Cerebellar cortex (tissue), 1 donor: Measurements from ENCODE around the gene DDA1.
A peak's percentile ranks its signal among the peaks of the same experiment; 100 is the strongest.

Experiments
- DNase-seq: peaks from one replicate; pipeline ENCODE4 v3.0.0-alpha.2; 2015; ENCODE audit warnings: low spot score

Gene DDA1

DNA sequence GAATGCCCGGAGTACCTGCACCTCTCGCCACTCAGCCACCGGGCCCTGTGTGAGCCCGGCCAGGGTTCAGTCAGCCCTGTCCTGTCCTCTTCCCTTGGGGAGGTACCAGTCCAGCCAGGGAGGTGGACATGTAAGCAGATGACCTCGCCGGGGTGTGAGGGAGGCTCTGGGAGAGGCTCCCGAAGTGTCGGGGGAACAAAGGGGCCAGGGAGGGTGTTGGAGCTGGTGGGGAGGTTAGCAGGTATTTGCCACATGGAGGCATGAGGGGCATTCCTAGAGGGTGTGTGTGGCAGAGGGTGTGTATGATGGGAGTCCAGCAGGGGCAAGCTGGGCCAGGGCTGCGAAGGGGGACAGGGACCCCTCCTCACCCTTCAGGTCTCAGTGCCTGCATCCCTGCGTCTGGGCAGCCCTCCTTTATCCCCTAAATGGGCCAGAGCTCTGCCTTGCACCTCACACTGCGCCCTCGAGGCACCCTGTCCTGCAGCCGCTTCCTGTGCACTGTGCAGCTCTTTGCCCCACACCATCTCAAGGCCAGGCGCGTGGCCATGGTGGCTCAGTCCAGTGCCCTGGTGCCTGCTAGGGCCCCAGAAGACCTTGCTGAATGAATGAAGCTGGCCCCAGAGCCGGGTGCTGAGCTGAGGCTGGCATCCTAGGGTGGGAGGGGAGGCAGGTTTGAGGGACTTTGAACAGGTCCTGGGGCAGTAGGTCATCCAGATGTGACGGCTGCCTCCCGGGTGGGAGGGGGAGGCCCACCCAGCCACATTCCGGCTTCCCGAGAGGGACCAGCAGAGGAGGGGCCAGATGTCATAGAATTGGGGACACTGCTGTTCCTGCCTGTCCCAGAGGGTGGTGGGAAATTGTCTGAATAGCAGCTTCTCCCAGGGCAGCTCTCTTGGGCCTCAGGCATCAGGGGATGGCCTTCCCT is 3.1 kb downstream of the DDA1 start:
- no peak for DNase-seq

DNA sequence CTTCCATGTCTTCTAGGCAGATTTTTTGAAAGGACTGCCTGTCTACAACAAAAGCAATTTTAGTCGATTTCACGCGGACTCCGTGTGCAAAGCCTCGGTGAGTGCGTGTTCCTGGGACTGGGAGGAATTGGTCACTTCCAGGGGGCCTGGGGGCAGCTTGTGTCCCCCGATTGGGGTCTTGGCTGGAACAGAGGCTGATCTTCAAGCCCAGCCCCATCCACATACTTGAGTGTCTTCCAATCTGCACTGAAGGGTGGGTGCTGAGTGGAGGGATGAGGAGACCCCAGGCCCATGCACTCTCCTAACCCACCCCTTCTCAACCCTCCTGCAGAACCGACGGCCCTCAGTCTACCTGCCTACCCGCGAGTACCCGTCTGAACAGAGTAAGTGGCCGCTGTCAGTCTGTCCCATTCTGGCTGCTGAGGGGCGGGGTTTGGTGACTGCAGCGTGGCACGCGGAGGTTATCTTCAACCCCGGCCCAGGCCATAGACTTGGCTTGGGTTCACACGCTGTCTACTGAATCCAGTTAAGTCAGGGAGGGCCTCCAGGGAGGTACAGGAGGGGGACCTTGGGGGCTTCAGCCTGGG is 4.7 kb downstream of the DDA1 start:
- DNase-seq: no peak

DNA sequence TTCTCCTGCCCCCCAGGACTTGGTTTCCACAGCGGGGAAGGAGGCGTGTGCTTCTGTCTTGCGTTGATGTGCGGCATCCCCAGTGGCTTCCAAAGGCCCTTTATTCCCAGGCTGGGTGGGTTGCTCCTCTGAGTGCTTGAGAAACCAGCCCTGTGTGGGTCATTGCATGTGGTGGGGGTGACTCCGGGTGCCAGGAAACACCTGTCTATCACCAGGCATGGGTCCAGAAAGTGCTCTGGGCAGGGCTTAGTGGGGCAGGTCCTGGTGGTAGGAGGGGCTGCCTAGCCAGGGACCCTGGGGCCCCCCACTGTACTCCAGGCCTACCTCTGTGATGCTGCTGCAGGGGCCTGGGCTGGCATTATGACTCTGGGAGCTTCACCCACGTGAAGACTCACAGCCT is 9.6 kb downstream of the DDA1 start:
- DNase-seq: no peak

DNA sequence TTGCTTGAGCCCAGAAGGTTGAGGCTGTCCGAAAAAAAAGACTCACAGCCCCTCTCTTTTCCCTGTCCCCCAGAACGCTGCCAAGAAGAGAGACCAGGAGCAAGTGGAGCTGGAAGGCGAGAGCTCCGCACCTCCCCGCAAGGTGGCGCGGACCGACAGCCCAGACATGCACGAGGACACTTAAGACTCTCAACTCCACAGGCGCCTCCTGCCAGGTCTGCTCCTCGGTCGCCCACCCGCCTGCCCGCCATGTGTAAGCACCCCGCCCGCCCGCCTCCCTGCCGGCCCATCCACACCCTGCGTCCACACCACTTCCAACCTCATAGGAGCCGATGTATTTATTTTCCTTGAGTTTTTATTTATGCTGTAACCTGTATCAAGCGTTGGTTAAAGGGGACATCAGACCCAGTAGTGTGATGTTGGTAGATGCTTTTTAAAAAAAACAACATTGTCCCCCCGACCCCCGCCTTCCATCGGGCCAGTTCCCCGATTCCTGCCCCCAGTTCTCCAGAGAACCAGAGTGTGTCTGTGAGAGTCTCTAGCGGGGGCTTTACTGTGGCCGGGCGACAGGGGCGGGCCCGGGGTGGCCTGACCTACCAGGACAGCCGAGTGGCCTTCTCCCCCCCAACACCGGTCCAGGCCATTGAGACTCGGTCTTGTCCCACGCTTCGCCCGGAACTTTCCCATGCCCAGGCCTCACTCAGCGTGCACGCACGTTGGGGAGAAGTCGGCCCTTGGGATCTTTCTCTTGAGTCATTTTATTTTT is 10.3 kb downstream of the DDA1 start:
- DNase-seq: no peak

DNA sequence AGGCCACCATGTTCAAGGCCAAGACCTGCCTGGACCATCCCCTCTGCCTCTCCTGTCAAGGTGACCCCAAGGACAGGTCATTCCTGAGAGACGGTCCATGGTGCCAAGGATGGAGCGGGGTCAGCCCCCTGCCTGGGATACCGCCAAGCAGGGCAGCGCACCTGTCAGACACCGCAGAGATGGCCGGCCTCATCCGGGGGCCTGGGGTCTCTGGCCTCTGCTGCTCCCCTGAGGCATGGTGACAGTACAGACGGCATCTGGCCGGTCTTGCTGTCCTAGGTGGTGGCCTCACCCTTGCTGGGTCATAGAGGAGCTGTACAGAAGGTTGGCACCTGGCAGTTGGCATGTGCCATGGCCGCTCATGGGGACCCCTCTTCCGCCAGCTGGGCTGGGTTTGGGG is 11.1 kb downstream of the DDA1 start:
- DNase-seq: no peak

DNA sequence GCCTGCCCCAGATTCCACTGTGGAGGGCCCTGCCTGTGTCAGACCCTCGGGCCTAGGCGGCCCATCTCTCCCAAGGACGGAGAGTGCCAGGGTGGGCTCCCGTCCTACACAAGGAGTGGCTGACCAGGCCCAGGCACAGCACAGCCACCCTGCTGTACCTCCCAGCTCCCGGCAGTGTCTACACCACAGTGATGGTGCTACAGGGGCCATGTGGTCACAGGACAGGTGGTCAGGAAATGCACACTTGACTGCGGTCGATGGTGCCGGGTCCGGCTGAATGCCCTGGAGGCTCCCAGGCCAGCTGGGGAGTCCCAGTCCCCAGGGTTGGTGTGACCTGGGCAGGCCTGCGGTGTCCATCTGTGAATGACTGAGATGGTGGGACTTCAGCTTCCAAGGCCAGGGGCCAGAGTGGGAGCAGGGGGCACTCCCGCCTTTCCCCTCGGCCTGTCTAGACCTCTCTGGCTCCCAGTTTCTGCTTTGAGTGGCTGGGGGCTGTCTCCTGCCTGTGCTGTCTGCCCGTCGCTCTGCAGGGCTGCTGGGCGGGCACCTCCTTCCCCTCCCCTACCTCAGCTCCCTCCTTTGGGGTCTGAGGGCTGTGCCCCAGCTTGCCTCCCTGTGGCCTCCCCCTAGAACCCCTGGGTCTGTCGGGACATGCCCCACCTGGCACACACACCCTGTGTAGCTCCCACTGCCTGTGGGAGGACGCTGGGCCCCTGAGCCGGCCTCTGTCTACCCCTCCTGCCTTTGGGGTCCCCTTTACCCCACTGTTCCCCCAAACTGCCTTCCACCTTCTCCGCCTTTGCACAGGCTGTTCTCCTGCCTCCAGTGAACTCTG is 12.5 kb downstream of the DDA1 start:
- no peak for DNase-seq

DNA sequence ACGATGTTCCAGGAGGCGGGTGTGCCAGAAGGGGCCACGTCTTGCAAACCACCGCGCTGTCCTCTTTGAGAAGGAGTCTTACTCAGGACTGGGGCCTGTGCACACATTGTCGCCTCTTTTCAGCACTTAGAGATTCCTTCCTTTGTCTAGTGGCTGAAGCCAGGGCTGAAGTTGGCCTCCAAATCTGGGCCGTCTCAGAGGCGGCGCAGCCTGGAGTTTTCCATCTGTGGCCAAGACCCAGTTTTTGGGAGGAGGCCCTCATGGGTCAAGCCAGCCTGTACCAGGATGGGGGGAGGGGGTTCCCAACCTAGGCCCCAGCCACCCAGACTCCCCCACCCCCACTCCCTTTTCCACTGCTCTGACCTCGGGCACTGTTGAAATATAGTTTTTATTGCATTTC is 13.5 kb downstream of the DDA1 start:
- no peak for DNase-seq

DNA sequence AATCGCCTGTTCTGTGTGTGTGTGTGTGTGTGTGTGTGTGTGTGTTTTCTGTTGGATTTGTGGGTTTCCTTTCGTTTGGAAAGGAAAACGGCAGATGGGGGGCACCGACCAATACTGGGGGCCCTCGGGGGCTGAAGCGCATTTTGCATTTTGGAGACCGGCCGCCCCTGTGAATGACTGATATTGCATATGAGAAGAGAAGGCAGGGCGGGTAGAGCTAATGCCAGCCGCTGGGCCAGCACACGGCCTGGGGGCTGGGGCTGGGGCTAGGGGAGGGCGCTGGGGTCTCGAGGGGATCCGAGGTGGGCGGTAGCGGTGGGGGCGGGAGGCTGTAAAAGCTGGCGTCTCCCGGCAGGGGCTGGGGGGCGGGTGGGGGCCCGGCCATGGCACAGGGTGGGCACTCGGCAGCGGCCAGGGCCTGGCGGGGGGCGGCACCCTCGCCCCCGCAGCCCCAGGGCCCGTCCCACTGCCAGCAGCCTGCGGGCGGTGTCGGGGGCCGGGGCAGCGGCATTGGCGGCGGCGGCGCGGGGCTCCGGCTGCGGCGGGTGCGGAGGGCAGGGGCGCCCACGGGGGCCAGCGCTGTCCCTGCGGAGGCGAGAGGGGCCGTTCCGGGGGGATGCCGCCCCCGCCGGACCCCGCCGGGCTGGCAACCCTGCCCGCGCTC is 14.1 kb downstream of the DDA1 start:
- no peak for DNase-seq

DNA sequence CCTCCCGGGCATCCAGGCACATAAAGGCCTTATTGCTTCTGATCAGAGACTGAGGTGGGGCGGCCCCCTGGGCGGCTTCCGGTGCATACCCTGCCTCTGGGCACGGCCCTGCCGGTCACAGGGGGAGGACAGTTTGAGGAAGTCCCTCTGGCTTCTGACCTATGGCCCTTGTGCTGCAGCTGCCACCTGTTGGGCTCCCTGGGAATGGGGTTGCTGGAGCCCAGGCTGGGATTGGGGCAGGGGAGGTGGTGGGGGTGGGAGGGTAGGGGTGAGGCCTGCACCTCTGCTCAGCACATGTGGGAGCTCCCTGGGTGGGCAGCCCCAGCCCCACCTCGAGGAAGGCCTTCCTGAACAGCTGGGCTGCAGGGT is 14.6 kb downstream of the DDA1 start:
- DNase-seq: no peak

DNA sequence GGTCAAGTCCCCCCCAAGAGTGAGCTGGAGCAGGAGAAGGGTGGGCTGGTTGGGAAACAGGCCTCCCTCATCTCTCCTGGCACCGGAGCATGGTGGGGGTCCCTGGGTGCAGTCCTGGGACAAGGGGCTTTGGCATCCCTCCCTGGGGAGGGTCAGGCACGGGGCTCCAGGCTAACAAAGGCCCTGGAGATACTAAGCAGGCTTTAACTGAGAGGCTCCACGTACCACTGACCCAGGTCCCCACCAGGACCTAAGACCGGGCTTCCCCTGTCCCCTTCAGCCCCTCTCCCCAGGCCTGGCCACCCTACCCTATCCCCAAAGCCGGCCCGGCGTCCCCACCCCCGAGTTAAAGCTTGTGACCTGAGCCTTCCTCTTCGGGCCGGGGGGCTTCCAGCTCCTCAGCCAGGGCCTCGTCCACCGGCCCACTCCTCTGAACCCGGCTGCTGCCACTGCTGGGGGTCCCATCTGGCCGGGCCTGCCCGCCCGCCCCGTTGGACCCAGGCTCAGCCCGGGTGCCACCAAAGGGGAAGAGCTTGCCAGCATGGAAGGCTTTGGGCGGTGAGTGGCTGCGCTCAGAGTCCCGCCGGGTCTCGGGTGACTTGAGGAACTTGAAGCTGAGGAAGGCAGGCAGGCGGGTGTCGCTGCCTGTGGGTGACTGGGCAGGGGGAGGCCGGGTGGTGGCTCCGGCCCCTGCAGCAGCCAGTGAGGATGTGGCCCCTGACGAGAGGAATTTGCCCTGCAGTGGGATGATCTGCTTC is 15.2 kb downstream of the DDA1 start:
- DNase-seq: no peak

DNA sequence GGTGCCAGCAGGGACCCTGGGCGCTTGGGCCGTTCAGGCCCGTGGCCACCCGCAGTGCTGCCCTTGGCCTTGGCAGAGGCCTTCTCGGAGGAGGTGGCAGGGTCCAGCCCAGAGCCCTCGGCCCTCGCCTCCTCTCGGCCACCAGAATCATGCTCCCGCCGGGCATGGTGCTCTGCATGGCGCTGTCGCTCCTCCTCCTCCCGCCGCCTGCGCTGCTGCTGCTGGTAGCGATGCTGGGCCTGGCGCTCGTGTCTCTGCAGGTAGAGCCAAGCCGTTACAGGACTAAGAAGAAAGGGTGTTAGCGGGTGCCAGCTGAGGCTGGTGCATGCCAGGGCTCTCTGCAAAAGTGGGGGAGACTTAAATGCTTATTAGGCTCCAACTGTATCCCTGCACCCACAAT is 15.8 kb downstream of the DDA1 start:
- no peak for DNase-seq

DNA sequence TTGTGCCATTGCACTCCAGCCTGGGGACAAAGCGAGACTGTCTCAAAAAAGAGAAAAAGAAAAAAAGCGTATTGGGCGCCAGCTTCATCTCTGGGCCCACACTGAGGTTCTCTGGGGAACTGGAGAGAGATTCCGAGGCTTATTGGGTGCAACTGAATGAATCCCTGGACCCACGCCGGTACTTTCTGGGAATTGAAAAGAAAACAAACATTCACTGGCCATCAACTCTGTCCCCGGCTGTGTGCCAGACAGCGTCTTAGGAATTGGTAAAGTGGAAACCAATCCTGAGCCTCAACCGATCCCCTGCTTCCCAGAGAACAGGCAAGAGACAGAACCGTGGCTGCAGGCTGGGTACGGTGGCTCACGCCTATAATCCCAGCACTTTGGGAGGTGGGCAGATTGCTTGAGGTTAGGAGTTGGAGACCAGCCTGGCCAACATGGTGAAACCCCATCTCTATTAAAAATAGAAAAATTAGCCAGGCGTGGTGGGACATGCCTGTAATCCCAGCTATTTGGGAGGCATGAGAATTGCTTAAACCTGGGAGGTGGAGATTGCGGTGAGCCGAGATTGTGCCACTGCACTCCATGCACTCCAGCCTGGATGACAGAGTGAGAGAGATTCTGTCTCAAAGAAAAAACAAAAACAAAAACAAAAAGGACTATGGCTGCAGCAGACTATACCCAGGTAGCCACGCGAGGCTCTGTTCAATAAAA is 16.7 kb downstream of the DDA1 start:
- DNase-seq: no peak

DNA sequence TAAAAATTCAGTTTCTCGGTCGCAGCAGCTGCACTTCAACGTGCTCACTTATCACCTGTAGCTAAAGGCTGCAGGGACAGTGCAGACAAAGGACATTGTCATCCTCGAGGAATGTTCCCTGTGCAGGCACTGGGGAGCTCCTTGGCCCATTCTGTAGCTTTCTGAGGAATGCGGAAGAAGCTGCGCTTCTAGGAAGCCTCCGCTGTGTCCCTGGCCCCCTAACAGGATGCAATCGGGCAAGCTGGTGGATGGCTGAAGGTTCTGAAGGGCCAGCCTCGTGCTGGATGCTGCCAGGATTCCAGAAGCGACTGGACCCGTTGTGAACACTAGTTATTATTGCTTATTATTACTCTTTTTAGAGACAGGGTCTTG is 17.2 kb downstream of the DDA1 start:
- DNase-seq: no peak

DNA sequence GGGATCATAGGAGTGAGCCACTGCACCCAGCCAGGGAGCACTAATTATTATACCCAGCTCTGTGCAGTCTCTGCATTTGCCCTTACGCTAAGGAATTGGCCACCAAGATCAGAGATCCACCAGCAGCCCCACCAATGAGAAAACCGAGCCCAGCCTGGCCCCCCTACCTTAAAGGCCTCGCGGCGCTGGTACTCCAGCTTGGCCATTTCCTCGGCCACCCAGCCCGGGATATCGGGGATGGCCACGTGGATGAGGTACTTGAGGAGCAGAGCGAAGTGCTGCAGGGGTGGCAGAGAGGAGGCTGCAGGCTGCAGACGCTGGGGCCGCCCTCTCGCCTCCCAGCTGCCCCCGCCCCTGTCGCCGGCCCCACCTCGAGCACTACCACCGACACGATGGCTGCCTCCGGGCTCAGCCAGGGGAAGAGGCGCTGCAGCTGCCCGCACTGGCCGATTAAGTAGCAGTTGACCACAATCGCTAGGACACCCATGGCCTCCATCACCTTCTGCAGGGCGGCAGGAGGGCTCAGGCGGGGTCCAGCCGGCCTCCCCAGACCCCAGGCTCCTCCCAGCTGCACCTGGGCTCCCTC is 17.8 kb downstream of the DDA1 start:
- DNase-seq: no peak

DNA sequence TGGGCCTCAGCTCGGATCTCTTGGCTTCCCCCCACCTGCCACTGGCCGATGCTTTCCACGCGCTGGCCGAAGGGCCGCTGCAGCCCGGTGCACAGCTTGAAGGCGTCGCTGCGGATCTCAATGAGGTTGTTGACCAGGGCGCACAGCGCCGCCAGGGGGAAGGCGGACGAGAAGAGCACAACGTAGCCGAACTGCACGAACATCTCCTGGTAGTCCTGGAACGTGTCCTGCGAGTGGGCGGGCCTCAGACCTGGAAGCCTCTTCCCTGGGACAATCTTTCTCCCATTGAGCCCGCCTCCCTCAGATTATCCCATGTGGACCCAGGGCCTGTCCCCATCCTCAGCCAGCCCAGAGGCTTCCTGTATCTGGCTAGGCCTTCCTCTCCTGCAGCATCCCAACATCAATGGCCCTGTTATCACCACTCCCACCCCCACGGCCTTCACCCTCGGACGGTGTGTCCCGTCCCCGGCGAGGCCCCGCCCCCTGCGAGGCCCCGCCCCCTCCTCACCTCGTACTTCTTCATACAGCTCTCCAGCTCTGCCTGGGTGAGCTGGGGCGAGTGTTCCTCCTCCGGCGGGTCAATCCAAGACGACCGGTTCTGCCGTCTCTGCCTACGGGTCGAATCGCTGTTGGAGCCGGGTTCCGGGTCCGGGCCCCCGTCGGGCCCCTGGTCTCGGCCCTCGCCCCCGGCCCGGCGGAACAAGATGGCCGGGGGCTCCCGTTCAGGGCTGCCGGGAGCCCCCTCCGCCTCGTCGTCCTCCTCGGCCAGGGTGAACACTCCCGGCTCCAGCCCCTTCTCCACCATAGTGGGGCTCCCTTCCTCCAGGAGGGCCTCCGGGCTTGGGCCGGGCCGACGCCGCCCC is 18.5 kb downstream of the DDA1 start:
- DNase-seq: peak; percentile 82

DNA sequence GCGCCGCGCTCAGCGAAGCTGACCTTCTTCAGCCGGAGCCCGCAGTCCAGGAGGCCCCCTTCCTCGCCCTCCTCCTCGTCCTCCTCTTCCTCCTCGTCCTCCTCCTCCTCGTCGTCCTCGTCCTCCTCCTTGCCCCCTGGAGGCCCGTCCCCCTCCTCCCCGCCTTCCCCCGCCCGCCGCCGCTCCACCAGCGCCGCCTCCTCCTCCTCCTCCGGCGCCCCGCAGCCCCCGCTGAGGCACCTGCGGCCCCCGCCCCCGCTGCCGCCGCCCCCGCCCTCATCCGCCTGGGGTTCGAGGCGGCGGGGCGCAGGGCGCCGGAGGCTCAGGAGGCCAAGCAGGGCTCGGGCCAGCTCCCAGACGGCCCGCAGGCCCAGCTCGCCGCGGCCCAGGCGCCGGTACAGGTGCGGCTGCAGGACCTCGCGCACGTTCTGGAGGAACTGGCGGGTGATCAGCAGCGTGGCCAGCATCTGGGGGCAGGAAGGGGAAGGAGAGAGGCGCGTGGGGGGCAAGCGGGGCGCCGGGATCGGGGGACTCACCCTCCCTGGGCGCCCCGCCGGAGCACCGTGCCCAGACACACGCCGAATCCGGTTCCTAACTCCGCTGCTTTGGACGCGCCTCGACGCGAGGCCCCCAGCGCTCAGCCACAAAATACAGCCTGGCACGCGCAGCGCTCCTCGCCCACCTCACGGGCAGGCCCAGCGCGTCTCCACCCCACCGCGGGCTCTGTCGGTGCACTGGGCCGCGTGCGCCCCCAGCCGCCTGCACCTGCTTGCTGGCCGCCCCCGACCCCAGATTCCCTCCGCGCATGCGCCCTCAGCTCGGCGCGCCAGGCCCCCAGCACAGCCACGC is 19.4 kb downstream of the DDA1 start:
- DNase-seq: no peak

DNA sequence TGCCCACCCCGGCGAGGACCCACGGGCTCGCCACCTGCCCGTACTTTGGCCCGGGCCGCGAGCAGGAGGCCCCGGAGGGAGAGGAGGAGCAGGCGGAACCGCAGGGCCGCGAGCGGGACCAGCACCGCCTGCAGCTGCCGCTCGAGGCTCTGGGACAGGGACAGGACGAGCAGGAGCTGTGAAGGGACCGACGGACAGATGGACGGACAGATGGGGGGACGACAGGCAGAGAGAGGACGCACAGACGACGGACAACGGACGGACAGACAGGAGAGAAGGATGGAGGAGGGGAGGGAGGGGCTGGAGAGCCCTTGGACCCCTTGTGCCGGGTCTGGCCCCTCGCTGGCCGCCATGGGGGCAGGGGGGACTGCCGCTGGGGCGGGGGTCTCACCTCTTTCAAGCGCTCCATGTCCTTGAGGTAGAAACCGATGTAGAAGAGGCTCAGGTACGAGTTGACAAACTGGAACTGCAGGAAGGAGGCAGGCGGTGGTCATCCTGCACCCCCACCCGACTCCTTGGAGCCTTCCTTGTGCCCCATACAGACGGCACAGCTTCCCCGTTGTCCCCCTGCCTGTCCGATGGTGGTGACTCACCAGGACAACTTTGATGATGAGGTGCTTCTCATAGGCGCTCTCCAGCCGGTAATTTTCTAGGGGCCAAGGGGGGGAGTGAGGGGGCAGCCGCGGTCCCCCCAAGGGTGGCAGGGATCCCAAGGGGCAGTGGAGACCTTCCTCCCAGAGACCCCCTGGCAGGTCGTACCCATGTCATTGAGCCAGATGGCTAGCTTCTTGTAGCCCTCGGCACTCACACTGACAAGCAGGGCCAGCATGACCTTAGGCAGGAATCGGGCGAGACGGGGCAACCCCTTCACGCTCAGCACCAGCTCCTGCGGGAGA is 20.3 kb downstream of the DDA1 start:
- DNase-seq: no peak
